H9 (cell line): ENCODE data around the gene CLK4. TPM values are rescaled to one million over a fixed set of nuclear protein-coding genes. Genes with fewer than 3 reads are reported as not detected.

Experiments
- DNase-seq: peaks from one replicate; pipeline ENCODE4 v3.0.0-alpha.2; 2017
- H2AFZ ChIP-seq: one replicate; pipeline ENCODE4 v1.6.1; 2013; ENCODE audit warnings: mild to moderate bottlenecking, low read length, control low read depth, moderate library complexity
- H2AK5ac ChIP-seq: 2 replicates; pipeline ENCODE4 v1.6.1; 2013; ENCODE audit warnings: low read length, control low read depth, mixed read lengths; ENCODE audit not compliant: insufficient read length
- H2BK120ac ChIP-seq: one replicate; pipeline ENCODE4 v1.6.1; 2013; ENCODE audit warnings: low read depth, mild to moderate bottlenecking, low read length, control low read depth, inconsistent platforms; ENCODE audit not compliant: poor library complexity, severe bottlenecking
- H2BK12ac ChIP-seq: 2 replicates; pipeline ENCODE4 v1.6.1; 2013; ENCODE audit warnings: low read length, control low read depth, mixed read lengths, low read depth; ENCODE audit not compliant: insufficient read length
- H2BK15ac ChIP-seq: 2 replicates; pipeline ENCODE4 v1.6.1; 2013; ENCODE audit warnings: low read depth, low read length, control low read depth
- H2BK20ac ChIP-seq: one replicate; pipeline ENCODE4 v1.6.1; 2013; ENCODE audit warnings: low read depth, mild to moderate bottlenecking, low read length, control low read depth, inconsistent platforms; ENCODE audit not compliant: poor library complexity, severe bottlenecking
- H2BK5ac ChIP-seq: 2 replicates; pipeline ENCODE4 v1.6.1; 2013; ENCODE audit warnings: low read length, control low read depth, mixed read lengths; ENCODE audit not compliant: insufficient read length
- H3K14ac ChIP-seq: 2 replicates; pipeline ENCODE4 v1.6.1; 2013; ENCODE audit warnings: low read length, control low read depth; ENCODE audit not compliant: insufficient read depth
- H3K18ac ChIP-seq: 2 replicates; pipeline ENCODE4 v1.6.1; 2013; ENCODE audit warnings: low read depth, mild to moderate bottlenecking, mixed read lengths, low read length, control low read depth; ENCODE audit not compliant: insufficient read length
- H3K23ac ChIP-seq: 2 replicates; pipeline ENCODE4 v1.6.1; 2013; ENCODE audit warnings: low read length, control low read depth, mixed read lengths, low read depth; ENCODE audit not compliant: insufficient read length
- H3K23me2 ChIP-seq: 2 replicates; pipeline ENCODE4 v1.6.1; 2013; ENCODE audit warnings: low read depth, mild to moderate bottlenecking, mixed read lengths, low read length, control low read depth; ENCODE audit not compliant: insufficient read length, poor library complexity, severe bottlenecking
- H3K27ac ChIP-seq: 2 replicates; pipeline ENCODE4 v1.5.1; 2013; ENCODE audit warnings: low read length, control low read depth, mixed read lengths, low read depth; ENCODE audit not compliant: insufficient read length
- H3K27me3 ChIP-seq: 2 replicates; pipeline ENCODE4 v1.6.1; 2013; ENCODE audit warnings: low read length, control low read depth, inconsistent platforms; ENCODE audit not compliant: insufficient read depth
- H3K4ac ChIP-seq: 2 replicates; pipeline ENCODE4 v1.6.1; 2013; ENCODE audit warnings: low read depth, mild to moderate bottlenecking, control low read depth, inconsistent platforms, low read length, moderate library complexity
- H3K4me1 ChIP-seq: 2 replicates; pipeline ENCODE4 v1.6.1; 2013; ENCODE audit warnings: low read length, control low read depth, inconsistent platforms; ENCODE audit not compliant: insufficient read depth
- H3K4me2 ChIP-seq: 2 replicates; pipeline ENCODE4 v1.6.1; 2013; ENCODE audit warnings: low read length, control low read depth, mixed read lengths; ENCODE audit not compliant: insufficient read length, insufficient read depth
- H3K56ac ChIP-seq: 2 replicates; pipeline ENCODE4 v1.6.1; 2013; ENCODE audit warnings: low read depth, mild to moderate bottlenecking, mixed read lengths, low read length, control low read depth; ENCODE audit not compliant: insufficient read length
- H3K79me1 ChIP-seq: 2 replicates; pipeline ENCODE4 v1.6.1; 2013; ENCODE audit warnings: low read depth, mild to moderate bottlenecking, moderate library complexity, low read length, control low read depth, inconsistent platforms; ENCODE audit not compliant: insufficient read depth, poor library complexity, severe bottlenecking
- H3K79me2 ChIP-seq: 2 replicates; pipeline ENCODE4 v1.6.1; 2013; ENCODE audit warnings: low read length, control low read depth, inconsistent platforms; ENCODE audit not compliant: insufficient read depth
- H3K9ac ChIP-seq: 2 replicates; pipeline ENCODE4 v1.6.1; 2013; ENCODE audit warnings: low read length, control low read depth, mixed read lengths; ENCODE audit not compliant: insufficient read length; ENCODE audit errors: extremely low read depth
- H3K9me3 ChIP-seq: one replicate; pipeline ENCODE4 v1.6.1; 2013; ENCODE audit warnings: low read depth, low read length, inconsistent platforms; ENCODE audit not compliant: control insufficient read depth
- H3T11ph ChIP-seq: one replicate; pipeline ENCODE4 v1.6.1; 2013; ENCODE audit warnings: mild to moderate bottlenecking, low read length, control low read depth, inconsistent platforms
- H4K20me1 ChIP-seq: one replicate; pipeline ENCODE4 v1.6.1; 2013; ENCODE audit not compliant: control insufficient read depth, insufficient read length, insufficient read depth
- H4K5ac ChIP-seq: 2 replicates; pipeline ENCODE4 v1.6.1; 2013; ENCODE audit warnings: low read depth, mild to moderate bottlenecking, mixed read lengths, low read length, control low read depth; ENCODE audit not compliant: insufficient read length
- H4K8ac ChIP-seq: replicated peaks from 2 replicates; pipeline ENCODE4 v1.6.1; 2013; ENCODE audit warnings: low read length, control low read depth, mixed read lengths, low read depth; ENCODE audit not compliant: insufficient read length
- H4K91ac ChIP-seq: 2 replicates; pipeline ENCODE4 v1.6.1; 2013; ENCODE audit warnings: low read depth, mild to moderate bottlenecking, moderate library complexity, mixed read lengths, low read length, control low read depth; ENCODE audit not compliant: insufficient read length
- H3K27ac Mint-ChIP-seq, 3 experiments: 2 replicates in 2 of 3; 3 replicates in 1 of 3; pipeline ENCODE4 v1.8.0; 2020 to 2021; ENCODE audit warnings: mixed read lengths in 3 of 3, mild to moderate bottlenecking in 1 of 3, moderate library complexity in 1 of 3
- H3K27me3 Mint-ChIP-seq: 2 replicates; pipeline ENCODE4 v1.8.0; 2021; ENCODE audit warnings: low read depth, mild to moderate bottlenecking, moderate library complexity, mixed read lengths
- H3K36me3 Mint-ChIP-seq, 3 experiments: 2 replicates in 2 of 3; 3 replicates in 1 of 3; pipeline ENCODE4 v1.8.0; 2020 to 2021; ENCODE audit warnings: low read depth in 3 of 3, mixed read lengths in 3 of 3; ENCODE audit not compliant: insufficient read depth in 1 of 3
- H3K4me1 Mint-ChIP-seq, 2 experiments: 2 replicates each; pipeline ENCODE4 v1.8.0; 2020; ENCODE audit warnings: mixed read lengths in 2 of 2
- H3K4me3 Mint-ChIP-seq, 2 experiments: 2 replicates in 1 of 2; 3 replicates in 1 of 2; pipeline ENCODE4 v1.8.0; 2020 to 2021; ENCODE audit warnings: mild to moderate bottlenecking in 2 of 2, mixed read lengths in 2 of 2, moderate library complexity in 1 of 2
- H3K9me3 Mint-ChIP-seq, 2 experiments: 2 replicates in 1 of 2; 3 replicates in 1 of 2; pipeline ENCODE4 v1.8.0; 2020; ENCODE audit warnings: mild to moderate bottlenecking in 2 of 2, mixed read lengths in 2 of 2, moderate library complexity in 1 of 2
- CTCF ChIP-seq: fragments of 200-600 bp; sonication (generic); conservative IDR thresholded peaks from 3 replicates; pipeline ENCODE4 v1.8.0; 2021; ENCODE audit warnings: antibody characterized with exemption, mild to moderate bottlenecking
- WGBS: extraction: QIAGEN DNeasy Blood & Tissue Kit; methylation state at CpG from one replicate; pipeline ENCODE4 v1.1.7; 2013; ENCODE audit warnings: missing lambda C conversion rate, low lambda C conversion rate, mixed read lengths; ENCODE audit not compliant: insufficient read length; ENCODE audit errors: extremely low coverage; 5-methylcytosine and 5-hydroxymethylcytosine counted together
- total RNA-seq: library from RNA; stranded (reverse); gene quantifications from 2 replicates; pipeline ENCODE4 v1.2.1, GENCODE V29; 2021

The CLK4 gene
- total RNA-seq, 1 experiment from 2014 or later: 12.5 TPM

DNA sequence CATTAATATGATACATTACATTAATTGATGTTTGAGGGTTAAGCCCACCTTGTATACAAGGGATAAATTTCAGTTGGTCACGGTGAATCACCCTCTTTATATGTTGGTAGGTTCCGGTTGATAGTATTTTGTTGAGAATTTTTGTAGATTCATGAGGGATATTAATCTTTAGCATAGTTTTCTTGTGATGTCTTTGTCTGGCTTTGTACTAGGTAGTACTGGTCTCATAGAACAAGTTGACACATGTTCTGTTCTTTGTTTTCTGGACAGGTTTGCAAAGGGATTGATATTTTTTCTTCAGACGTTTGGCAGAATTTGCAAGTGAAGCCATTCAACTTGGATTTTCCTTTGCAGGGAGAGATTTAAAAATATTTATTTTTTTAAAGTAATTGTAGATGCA lies 49.1 kb upstream of the CLK4 start:
- no peak overlapping the region for H4K5ac ChIP-seq
- Mint-ChIP-seq H3K4me1 (peaks cover 0 to 4% of the 10 kb centered on the region in 2 experiments; a peak in 1 of 4 replicates), H3K9me3 (peaks cover 6 to 54% of the 10 kb centered on the region in 2 experiments), H3K4me3 (no peak overlapping the region), H3K36me3 (no peaks in the 10 kb centered on the region; a peak in 1 of 7 replicates), H3K27me3 (no peaks in the 10 kb centered on the region), H3K27ac (no peak overlapping the region)
- no peak overlapping the region for H3T11ph ChIP-seq
- no CpG with 5 or more reads among the region's 3 CpGs for WGBS
- H3K4me2 ChIP-seq: no peak overlapping the region
- no peaks in the 10 kb centered on the region for H3K79me1 ChIP-seq
- H2BK120ac ChIP-seq: no peak overlapping the region
- no peaks in the 10 kb centered on the region for H3K23me2 ChIP-seq
- H3K23ac ChIP-seq: no peak overlapping the region
- no peak overlapping the region for H2BK5ac ChIP-seq
- no peak overlapping the region for H2AK5ac ChIP-seq
- no peak overlapping the region for H4K91ac ChIP-seq
- H3K4ac ChIP-seq: no peak overlapping the region
- no peak overlapping the region for H3K9ac ChIP-seq
- no peak overlapping the region for H3K27ac ChIP-seq
- no peak for DNase-seq
- no peak overlapping the region for H3K14ac ChIP-seq
- no peak overlapping the region for H2AFZ ChIP-seq
- H2BK20ac ChIP-seq: no peak overlapping the region
- H3K4me1 ChIP-seq: no peaks in the 10 kb centered on the region
- no peaks in the 10 kb centered on the region for H3K79me2 ChIP-seq
- no peaks in the 10 kb centered on the region for H3K9me3 ChIP-seq
- no peak overlapping the region for H3K56ac ChIP-seq
- no peak overlapping the region for H4K8ac ChIP-seq
- TF ChIP-seq CTCF: no peak
- H3K27me3 ChIP-seq: no peaks in the 10 kb centered on the region
- no peak overlapping the region for H2BK12ac ChIP-seq
- H2BK15ac ChIP-seq: no peak overlapping the region
- H3K18ac ChIP-seq: no peak overlapping the region
- H4K20me1 ChIP-seq: no peaks in the 10 kb centered on the region
